GM18505 (cell line): ENCODE measurements around the gene SULT1A3.
"Not testable (repeated sequence)": the region's sequence is repeated elsewhere in the genome, so short reads cannot be mapped to it uniquely, and the experiment has no call there.

Experiments
- ATAC-seq: cut with Tn5 transposase; IDR thresholded peaks from one replicate; pipeline ENCODE4 v1.9.1; 2021; ENCODE audit not compliant: unreplicated experiment

The SULT1A3 gene

GRCh38 chr16:30206252-30206651 lies 7.2 kb downstream of the SULT1A3 start:
- not testable (repeated sequence) for ATAC-seq

DNA sequence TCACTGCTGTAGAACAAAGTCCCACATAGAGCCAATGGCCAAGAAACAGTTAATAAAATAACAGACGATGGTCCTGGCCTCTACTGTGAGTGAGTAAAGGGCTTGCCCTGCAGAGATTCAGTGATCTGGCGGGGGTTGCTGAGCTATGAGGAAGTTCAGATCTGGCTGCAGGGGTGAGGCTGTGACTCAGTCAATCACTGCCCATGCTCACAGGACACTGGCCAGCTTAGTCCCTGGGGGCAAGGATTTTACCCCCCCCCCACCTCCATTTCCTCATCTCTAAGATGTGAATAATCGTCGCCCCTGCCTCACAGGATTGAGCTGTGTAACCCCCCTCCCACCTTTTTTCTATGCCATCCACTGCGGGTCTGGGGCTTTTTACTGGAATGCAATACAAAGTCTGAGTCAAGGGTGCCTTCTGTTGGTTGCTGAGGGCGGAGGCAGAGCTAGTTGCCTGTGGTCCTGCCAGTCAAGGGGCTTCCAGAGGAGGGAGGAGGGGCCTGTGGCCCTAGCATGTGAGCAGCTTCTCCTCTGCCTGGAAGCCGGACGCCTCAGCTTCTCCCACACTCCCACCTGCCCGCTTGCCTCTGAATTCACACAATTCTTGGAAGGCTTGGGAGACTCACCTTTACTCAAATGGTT lies 8.1 kb downstream of the SULT1A3 start:
- ATAC-seq, result not testable (repeated sequence)

DNA sequence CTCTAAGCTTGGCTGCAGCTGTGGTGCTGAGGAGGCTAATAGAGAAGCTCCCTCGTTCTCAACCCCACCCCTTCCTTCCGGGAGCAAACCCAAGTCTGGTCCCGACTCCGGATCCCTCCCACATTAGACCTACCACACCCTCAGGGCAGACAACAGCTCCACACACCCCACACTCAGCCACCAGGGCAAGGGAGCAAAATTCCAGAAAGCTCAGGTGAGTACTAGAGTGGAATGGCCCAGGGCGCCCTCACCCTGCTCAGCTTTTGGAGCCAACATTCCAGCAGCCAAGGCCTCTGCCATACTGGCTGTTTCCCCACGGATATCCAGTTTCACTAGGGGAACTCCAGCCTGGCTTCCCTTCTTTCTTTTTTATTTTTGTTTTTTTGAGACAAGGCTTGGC lies 10.0 kb downstream of the SULT1A3 start:
- ATAC-seq, result not testable (repeated sequence)

GRCh38 chr16:30211414-30211813 lies 12.4 kb downstream of the SULT1A3 start:
- ATAC-seq, result not testable (repeated sequence)

DNA sequence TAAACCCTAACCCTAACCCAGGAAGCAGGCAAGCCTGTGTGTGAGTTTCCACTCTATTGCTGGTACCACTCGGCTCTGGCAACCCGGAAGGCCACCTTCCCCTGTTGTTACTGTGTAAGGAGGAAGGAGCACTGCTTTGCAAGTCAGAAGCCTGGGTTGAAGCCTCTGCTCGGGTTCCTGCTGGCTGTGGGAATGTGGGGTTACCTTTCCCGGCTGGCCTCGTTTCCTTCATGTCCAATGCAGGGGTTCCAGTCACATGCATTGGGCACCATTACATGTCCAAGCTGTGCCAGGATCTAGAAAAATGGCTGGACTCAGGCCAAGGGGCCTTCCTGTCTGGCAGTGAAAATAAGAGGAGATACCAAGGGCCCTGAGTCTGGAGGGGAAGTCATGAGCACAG lies 18.0 kb downstream of the SULT1A3 start:
- not testable (repeated sequence) for ATAC-seq

- not testable (repeated sequence) for ATAC-seq
These were observed 49.3 kb downstream of the SULT1A3 start, which contains the start of gene NPIPB13 for GRCh38 chr16:30248379-30248778. NPIPB13 (minus strand) TSS chr16:30248479; CDS start chr16:30245573, 2,906 bp downstream.
